Astrocyte (in vitro differentiated cells and primary cell): ENCODE measurements around the gene PUDP.

Source experiments
- EZH2 ChIP-seq: IDR thresholded peaks from 2 replicates; pipeline ENCODE4 v1.6.1; 2012; ENCODE audit warnings: mild to moderate bottlenecking, low read length, inconsistent platforms; ENCODE audit not compliant: insufficient read depth
- TF ChIP-seq, protein P1 (sequence below): IDR thresholded peaks from 2 replicates; pipeline ENCODE4 v1.5.1; 2011; ENCODE audit warnings: low read depth, mild to moderate bottlenecking, inconsistent platforms, low read length, moderate library complexity; ENCODE audit not compliant: insufficient read depth

DNA sequence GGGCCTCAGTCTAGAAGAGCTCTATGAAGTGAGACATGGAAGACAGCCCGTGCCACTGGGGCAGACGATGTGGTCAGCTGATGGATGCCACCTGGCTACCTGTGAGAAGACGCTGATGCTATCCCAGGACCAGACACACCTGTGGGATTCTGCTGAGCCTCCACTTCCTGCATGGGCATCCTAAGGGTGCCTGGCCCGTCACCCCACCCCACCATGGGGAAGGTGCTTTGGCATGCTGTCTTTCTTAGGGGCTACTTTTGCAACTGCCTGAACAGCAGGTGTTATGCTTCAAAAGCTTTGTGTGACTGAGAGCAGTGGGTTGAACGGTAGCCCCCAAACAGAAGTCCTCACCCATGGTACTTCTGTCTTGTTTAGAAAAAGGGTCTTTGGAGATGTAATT is 65.4 kb downstream of the PUDP start:
- TF ChIP-seq EZH2 = no peak
- TF ChIP-seq, protein P1, sequence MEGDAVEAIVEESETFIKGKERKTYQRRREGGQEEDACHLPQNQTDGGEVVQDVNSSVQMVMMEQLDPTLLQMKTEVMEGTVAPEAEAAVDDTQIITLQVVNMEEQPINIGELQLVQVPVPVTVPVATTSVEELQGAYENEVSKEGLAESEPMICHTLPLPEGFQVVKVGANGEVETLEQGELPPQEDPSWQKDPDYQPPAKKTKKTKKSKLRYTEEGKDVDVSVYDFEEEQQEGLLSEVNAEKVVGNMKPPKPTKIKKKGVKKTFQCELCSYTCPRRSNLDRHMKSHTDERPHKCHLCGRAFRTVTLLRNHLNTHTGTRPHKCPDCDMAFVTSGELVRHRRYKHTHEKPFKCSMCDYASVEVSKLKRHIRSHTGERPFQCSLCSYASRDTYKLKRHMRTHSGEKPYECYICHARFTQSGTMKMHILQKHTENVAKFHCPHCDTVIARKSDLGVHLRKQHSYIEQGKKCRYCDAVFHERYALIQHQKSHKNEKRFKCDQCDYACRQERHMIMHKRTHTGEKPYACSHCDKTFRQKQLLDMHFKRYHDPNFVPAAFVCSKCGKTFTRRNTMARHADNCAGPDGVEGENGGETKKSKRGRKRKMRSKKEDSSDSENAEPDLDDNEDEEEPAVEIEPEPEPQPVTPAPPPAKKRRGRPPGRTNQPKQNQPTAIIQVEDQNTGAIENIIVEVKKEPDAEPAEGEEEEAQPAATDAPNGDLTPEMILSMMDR = no peak
